Measurements from ENCODE around the gene MLLT3.

The MLLT3 gene

DNA sequence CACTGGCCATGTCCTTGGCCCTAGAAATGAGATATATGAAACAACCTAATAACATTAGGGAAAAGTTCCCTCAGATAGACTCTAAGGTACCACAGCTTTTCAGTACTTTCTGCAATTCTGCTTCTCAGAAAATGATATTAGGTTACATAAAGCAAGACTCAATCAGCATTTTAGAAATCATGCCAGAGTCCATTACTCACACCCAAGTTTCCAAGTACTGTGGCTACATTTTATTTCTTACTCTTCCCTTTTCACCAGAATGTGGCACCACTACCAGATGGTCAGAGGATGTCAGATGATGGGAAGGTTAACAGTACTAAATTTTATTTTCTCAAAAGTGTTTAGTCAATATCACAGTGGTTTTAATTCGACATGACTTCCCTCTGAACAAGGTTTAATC lies 217.2 kb downstream of the MLLT3 start:
- TF ChIP-seq, protein P1, sequence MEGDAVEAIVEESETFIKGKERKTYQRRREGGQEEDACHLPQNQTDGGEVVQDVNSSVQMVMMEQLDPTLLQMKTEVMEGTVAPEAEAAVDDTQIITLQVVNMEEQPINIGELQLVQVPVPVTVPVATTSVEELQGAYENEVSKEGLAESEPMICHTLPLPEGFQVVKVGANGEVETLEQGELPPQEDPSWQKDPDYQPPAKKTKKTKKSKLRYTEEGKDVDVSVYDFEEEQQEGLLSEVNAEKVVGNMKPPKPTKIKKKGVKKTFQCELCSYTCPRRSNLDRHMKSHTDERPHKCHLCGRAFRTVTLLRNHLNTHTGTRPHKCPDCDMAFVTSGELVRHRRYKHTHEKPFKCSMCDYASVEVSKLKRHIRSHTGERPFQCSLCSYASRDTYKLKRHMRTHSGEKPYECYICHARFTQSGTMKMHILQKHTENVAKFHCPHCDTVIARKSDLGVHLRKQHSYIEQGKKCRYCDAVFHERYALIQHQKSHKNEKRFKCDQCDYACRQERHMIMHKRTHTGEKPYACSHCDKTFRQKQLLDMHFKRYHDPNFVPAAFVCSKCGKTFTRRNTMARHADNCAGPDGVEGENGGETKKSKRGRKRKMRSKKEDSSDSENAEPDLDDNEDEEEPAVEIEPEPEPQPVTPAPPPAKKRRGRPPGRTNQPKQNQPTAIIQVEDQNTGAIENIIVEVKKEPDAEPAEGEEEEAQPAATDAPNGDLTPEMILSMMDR (IDR thresholded peaks at IDR 0.05; ENCODE audit: low read depth, low read length, missing control alignments), result no peak
- in situ Hi-C loops (cut with HindIII; ENCODE audit: low sequenced_read_pairs), result no loop called here
- DNase-seq (ENCODE audit: low read depth), result no peak
- no peak overlapping the region for H3K4me3 ChIP-seq (ENCODE audit: low read depth, low read length)

- DNase-seq (ENCODE audit: low read depth), result no peak
- TF ChIP-seq, protein P1 (IDR thresholded peaks at IDR 0.05; ENCODE audit: low read depth, low read length, missing control alignments), result no peak
- no peak overlapping the region for H3K4me3 ChIP-seq (ENCODE audit: low read depth, low read length)
- in situ Hi-C loops (cut with HindIII; ENCODE audit: low sequenced_read_pairs), result no loop called here
Measured at GRCh38 chr9:20404192-20404813, 218.0 kb downstream of the MLLT3 start.

DNA sequence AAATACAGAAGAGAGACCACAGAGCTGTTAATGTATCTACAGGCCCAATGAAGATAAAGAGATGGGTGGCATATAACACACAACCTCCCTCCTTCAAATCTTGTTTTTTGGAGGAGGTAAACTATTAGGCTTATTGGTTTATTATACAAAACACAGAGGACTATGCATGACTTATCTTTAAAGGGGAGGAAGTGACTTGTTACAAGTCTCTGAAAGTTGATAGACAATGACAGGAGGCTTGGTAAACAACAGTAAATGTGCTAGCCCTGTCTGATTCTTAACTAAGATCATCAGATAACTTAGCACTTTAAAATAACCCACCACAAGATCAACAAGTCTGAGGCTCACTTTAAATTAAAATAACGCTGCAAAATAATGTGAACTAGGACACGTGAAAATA lies 219.0 kb downstream of the MLLT3 start:
- in situ Hi-C loops (cut with HindIII; ENCODE audit: low sequenced_read_pairs), result no loop called here
- DNase-seq (ENCODE audit: low read depth), result no peak
- no peak overlapping the region for H3K4me3 ChIP-seq (ENCODE audit: low read depth, low read length)
- TF ChIP-seq, protein P1 (IDR thresholded peaks at IDR 0.05; ENCODE audit: low read depth, low read length, missing control alignments), result no peak

- TF ChIP-seq, protein P1 (IDR thresholded peaks at IDR 0.05; ENCODE audit: low read depth, low read length, missing control alignments), result no peak
- in situ Hi-C loops (cut with HindIII; ENCODE audit: low sequenced_read_pairs), result no loop called here
Measured at GRCh38 chr9:20402273-20402875, 219.9 kb downstream of the MLLT3 start.

DNA sequence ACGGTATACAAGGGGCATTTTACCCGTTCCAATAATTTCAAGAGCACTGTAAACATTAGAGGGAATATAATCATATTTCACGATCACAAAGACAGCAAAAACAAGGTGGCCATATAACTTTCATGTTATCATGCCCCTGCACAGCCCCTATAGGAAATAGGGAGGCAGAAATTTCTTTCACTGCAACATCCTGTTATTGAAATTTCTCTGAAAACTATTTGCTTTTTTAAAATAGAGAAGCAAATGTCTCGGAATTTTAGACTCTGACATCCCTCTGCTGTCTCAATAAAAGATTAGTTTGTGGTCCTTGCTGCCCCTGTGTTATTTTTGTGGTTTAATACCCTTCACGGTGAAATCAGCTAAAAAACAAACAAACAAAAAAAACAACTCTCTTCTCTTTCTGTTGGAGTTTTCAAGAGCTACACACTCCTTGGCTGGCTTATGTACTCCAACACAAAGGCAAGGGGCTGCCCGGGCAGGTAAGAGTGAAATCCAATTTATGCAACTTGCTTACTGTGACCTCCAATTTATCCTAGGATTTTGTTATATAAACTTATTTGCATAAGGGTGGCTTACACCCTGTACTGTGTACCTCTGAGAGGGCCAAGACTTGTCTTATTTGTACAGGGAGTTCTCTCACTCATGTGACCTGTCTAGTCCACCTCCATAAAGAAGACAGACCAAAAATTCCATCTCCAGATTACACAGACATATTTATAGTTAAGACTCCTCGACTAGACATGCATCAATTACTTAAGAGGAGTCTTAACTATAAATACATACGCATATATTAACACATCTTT lies 223.6 kb downstream of the MLLT3 start:
- no peak overlapping the region for H3K4me3 ChIP-seq (ENCODE audit: low read depth, low read length)
- DNase-seq (ENCODE audit: low read depth), result no peak
- TF ChIP-seq, protein P1 (IDR thresholded peaks at IDR 0.05; ENCODE audit: low read depth, low read length, missing control alignments), result no peak
- in situ Hi-C loops (cut with HindIII; ENCODE audit: low sequenced_read_pairs), result no loop called here

More at GRCh38 chr9:20402273-20402875, 219.9 kb downstream of the MLLT3 start:
- DNase-seq (ENCODE audit: low read depth), result no peak
- no peak overlapping the region for H3K4me3 ChIP-seq (ENCODE audit: low read depth, low read length)

- in situ Hi-C loops (cut with HindIII; ENCODE audit: low sequenced_read_pairs), result no loop called here
- no peak overlapping the region for H3K4me3 ChIP-seq (ENCODE audit: low read depth, low read length)
- TF ChIP-seq, protein P1 (IDR thresholded peaks at IDR 0.05; ENCODE audit: low read depth, low read length, missing control alignments), result no peak
- DNase-seq (ENCODE audit: low read depth), result no peak
Measured at GRCh38 chr9:20397348-20397747, 225.0 kb downstream of the MLLT3 start.
